GM12864 (cell line): ENCODE measurements around the gene PRKAR1B.

Experiments used
- DNase-seq: peaks from one replicate; pipeline ENCODE4 v3.0.0-alpha.2; 2011; ENCODE audit warnings: low read depth
- H3K4me3 ChIP-seq: 2 replicates; pipeline ENCODE4 v1.5.1; 2011; ENCODE audit warnings: mild to moderate bottlenecking, low read depth, low read length, control low read depth
- TF ChIP-seq, protein P1 (sequence below): IDR thresholded peaks from 2 replicates; pipeline ENCODE4 v1.5.1; 2011; ENCODE audit warnings: low read depth, mild to moderate bottlenecking, moderate library complexity, low read length, control low read depth, inconsistent platforms; ENCODE audit errors: missing control alignments

Gene PRKAR1B

DNA sequence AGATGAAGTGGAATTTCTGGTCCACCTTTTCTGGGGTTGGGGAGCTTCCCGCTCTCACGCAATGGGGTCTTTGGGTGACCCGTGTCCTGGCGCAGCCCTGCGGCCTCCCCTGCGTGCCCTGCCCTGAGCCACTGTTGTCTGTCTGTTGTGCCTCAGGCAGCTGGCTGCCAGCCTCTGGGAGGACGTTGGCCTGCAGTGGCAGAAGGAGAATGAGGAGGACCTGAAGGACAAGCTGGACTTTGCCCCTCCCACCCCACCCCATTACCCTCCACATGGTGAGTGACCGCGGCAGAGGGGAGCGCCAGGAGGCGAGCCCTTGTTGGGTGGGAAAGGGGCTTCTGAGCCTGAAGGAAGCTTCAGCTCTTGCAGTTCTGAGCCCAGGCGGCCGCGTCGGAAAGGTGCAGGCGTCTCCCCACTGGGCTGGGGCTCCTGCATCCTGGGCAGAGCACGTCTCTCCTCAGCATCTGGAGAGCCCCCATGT is 14.2 kb upstream of the PRKAR1B start:
- TF ChIP-seq, protein P1, sequence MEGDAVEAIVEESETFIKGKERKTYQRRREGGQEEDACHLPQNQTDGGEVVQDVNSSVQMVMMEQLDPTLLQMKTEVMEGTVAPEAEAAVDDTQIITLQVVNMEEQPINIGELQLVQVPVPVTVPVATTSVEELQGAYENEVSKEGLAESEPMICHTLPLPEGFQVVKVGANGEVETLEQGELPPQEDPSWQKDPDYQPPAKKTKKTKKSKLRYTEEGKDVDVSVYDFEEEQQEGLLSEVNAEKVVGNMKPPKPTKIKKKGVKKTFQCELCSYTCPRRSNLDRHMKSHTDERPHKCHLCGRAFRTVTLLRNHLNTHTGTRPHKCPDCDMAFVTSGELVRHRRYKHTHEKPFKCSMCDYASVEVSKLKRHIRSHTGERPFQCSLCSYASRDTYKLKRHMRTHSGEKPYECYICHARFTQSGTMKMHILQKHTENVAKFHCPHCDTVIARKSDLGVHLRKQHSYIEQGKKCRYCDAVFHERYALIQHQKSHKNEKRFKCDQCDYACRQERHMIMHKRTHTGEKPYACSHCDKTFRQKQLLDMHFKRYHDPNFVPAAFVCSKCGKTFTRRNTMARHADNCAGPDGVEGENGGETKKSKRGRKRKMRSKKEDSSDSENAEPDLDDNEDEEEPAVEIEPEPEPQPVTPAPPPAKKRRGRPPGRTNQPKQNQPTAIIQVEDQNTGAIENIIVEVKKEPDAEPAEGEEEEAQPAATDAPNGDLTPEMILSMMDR = no peak
- no peak overlapping the region for H3K4me3 ChIP-seq
- no peak for DNase-seq

DNA sequence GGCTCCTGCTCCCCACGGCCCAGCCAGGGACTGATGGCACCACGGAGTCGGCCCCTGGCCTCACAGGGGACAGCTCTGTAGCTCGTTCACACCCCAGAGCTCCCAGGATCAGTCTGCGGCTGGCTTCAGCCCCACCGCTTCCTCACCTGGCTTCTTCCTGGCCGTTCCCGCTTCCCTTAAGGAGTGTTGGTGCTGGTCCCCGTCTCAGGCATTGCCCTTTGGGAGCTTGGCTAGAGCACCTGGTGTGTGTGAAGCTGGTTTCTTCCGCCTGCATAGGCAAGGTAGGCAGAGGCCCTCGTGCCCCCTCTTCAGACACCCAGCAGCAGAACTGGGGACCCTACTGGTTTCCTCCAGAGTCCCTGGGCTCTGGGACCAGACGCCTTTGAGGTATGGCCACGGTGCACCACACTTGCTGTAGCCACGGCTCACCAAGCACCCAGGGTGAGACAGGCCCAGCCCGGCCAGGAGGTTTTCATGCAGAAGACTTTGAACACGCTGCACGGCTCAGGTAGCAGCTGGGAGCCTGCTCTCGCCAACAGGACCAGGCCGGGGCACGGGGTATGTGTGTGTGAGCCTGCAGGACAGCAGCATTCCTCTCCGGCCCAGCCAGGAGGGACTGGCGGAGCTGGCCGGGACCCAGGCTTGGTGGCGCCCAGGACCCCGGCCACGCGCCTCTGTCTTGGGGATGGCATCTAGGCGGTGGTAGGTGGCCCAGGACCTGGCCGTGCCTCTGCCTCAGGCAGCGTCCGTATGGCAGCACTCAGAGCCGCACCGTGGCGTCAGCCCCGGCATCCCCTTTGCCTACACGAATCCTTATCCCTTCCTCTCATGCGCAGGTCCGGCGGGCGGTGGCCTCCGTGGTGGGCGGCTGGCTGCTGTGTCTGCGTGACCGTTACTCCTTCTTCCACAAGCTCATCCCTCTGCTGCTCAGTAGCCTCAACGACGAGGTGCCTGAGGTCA is 13.2 kb upstream of the PRKAR1B start:
- no peak for DNase-seq
- TF ChIP-seq, protein P1 = no peak
- no peak overlapping the region for H3K4me3 ChIP-seq

DNA sequence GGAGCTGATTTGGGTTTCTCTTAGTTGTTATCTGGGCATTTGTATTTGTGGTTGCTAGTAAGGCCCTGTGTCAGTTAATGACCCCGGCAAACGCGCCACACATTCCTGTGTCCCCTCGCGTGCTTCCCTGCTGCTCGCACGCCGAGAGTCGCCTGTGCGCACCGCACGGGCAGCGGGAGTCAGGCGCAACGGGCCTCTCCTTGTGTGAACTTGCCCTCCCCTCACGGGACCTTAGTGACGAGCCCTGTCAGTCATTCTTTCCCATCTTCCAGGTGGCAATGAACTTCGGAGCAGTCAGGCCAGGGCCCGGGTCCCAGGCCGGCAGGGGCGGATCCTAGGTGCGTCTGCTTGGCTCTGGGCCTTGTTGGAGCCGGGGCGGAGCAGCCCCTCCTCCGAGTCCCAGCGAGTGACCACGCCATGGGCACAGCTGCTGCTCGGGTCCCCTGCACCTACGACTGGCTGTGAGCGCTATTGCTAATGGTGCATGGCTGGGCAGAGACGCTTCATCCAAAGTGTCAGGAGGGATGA is 12.4 kb upstream of the PRKAR1B start:
- no peak for DNase-seq
- TF ChIP-seq, protein P1 = no peak
- H3K4me3 ChIP-seq = no peak overlapping the region

DNA sequence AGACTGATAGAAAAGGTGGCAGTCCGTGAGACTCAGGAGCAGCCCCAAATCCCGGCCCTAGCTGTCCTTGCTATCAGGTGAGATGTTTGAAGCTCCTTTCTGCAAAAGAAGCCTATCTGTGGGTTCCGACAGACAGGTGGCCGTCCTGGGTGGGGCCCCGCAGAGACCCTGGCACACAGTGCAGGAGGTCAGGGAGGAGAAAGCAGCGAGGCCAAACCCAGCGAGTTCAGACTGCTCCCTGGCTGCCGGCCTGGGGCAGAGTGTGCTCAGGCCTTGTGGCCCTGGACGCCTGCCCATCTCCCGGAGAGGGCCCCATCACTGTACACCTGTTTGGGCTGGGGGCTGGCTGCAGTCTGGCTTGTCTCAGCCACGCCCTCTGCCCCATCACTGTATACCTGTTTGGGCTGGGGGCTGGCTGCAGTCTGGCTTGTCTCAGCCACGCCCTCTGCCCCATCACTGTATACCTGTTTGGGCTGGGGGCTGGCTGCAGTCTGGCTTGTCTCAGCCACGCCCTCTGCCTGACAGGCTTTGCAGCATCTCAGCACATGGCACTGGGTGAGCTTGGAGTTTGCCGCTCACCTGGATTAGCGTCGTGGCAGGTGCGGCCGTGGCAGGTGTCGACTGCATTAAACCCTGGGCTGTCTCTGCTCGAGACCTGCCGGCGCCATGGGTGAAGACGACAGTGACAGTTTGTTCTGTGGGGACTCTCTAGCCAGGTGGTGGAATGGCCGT is 11.8 kb upstream of the PRKAR1B start:
- H3K4me3 ChIP-seq = no peak overlapping the region
- no peak for DNase-seq
- TF ChIP-seq, protein P1 = no peak

DNA sequence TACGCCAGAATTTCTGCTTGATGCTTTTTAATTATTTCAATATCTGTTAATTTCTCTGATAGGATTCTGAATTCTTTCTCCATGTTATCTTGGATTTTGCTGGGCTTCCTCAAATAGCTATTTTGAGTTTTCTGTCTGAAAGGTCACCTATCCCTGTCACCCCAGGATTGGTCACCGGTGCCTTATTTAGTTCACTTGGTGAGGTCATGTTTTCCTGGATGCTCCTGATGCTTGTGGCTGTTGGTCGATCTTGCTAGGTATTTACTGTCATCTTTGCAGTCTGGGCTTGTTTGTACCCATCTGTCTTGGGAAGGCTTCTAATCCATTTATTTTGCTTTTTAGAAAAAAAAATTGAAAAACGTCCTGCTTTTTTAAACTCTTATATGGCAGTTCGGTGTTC is 11.2 kb upstream of the PRKAR1B start:
- DNase-seq = no peak
- H3K4me3 ChIP-seq = no peak overlapping the region
- TF ChIP-seq, protein P1 = no peak

DNA sequence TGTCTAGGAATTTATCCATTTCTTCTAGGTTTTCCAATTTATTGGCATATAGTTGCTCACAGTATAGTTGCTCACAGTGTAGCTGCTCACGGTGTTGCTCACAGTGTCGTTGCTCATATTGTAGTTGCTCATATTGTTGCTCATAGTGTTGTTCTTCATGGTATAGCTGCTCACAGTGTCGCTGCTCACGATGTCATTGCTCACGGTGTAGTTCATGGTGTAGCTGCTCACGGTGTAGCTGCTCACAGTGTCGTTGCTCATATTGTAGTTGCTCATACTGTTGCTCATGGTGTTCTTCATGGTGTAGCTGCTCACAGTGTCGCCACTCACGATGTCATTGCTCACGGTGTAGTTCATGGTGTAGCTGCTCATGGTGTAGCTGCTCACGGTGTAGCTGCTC is 7.7 kb upstream of the PRKAR1B start:
- H3K4me3 ChIP-seq = no peak overlapping the region
- DNase-seq = no peak
- TF ChIP-seq, protein P1 = no peak
